Hepatocyte (in vitro differentiated cells): Measurements from ENCODE around the gene SLC4A3. TPM values are rescaled to one million over a fixed set of nuclear protein-coding genes. Genes with fewer than 3 reads are reported as not detected.
"Not testable (repeated sequence)": the region's sequence is repeated elsewhere in the genome, so short reads cannot be mapped to it uniquely, and the experiment has no call there.

ENCODE experiments used
- DNase-seq: peaks from one replicate; pipeline ENCODE4 v3.0.0-alpha.2; 2016; ENCODE audit warnings: low spot score
- H2AFZ ChIP-seq: fragments of 200-600 bp; sonication (generic); 2 replicates; pipeline ENCODE4 v1.6.0; 2016; ENCODE audit warnings: antibody characterized with exemption, mild to moderate bottlenecking
- H3K27ac ChIP-seq: fragments of 200-600 bp; sonication (generic); 2 replicates; pipeline ENCODE4 v1.5.1; 2016; ENCODE audit warnings: mild to moderate bottlenecking
- H3K27me3 ChIP-seq: fragments of 200-600 bp; sonication (generic); 2 replicates; pipeline ENCODE4 v1.6.1; 2016
- H3K36me3 ChIP-seq: fragments of 200-600 bp; sonication (generic); replicated peaks from 2 replicates; pipeline ENCODE4 v1.5.1; 2016; ENCODE audit warnings: low read depth; ENCODE audit not compliant: insufficient read depth
- H3K4me1 ChIP-seq: fragments of 200-600 bp; sonication (generic); 2 replicates; pipeline ENCODE4 v1.5.1; 2016; ENCODE audit warnings: mild to moderate bottlenecking, moderate library complexity; ENCODE audit not compliant: insufficient read depth
- H3K4me2 ChIP-seq: fragments of 200-600 bp; sonication (generic); 2 replicates; pipeline ENCODE4 v1.6.0; 2016
- H3K4me3 ChIP-seq: fragments of 200-600 bp; sonication (generic); 2 replicates; pipeline ENCODE4 v1.5.1; 2016; ENCODE audit warnings: mild to moderate bottlenecking
- H3K79me2 ChIP-seq: fragments of 200-600 bp; sonication (generic); 2 replicates; pipeline ENCODE4 v1.6.0; 2017; ENCODE audit warnings: mild to moderate bottlenecking
- H3K9me2 ChIP-seq: fragments of 200-600 bp; sonication (generic); replicated peaks from 2 replicates; pipeline ENCODE4 v1.6.0; 2017; ENCODE audit warnings: mild to moderate bottlenecking; ENCODE audit not compliant: insufficient read depth
- H3K9me3 ChIP-seq: fragments of 200-600 bp; sonication (generic); 2 replicates; pipeline ENCODE4 v1.5.1; 2016; ENCODE audit warnings: low read depth, mild to moderate bottlenecking
- H4K20me1 ChIP-seq: fragments of 200-600 bp; sonication (generic); 2 replicates; pipeline ENCODE4 v1.6.0; 2016; ENCODE audit warnings: mild to moderate bottlenecking; ENCODE audit not compliant: insufficient read depth, poor library complexity, severe bottlenecking
- CTCF ChIP-seq: fragments of 200-600 bp; sonication (generic); IDR thresholded peaks from 2 replicates; pipeline ENCODE4 v1.5.1; 2016; ENCODE audit warnings: antibody characterized with exemption, mild to moderate bottlenecking; ENCODE audit not compliant: poor library complexity
- EZH2 ChIP-seq: fragments of 200-600 bp; sonication (generic); IDR thresholded peaks from 2 replicates; pipeline ENCODE4 v1.6.1; 2016; ENCODE audit warnings: antibody characterized with exemption, mild to moderate bottlenecking, borderline replicate concordance
- EZH2phosphoT487 ChIP-seq: fragments of 200-600 bp; sonication (generic); IDR thresholded peaks from one replicate; pipeline ENCODE4 v1.6.1; 2018; ENCODE audit warnings: antibody characterized with exemption, mild to moderate bottlenecking, low read depth, moderate library complexity; ENCODE audit not compliant: unreplicated experiment, severe bottlenecking
- WGBS: methylation state at CpG from one replicate; pipeline ENCODE4 v1.1.6; 2016; ENCODE audit warnings: low lambda C conversion rate; ENCODE audit errors: missing lambda C conversion rate; 5-methylcytosine and 5-hydroxymethylcytosine counted together
- polyA plus RNA-seq: library from polyadenylated mRNA; unstranded; fragments of >200 nt; fragmentation: Nextera tagmentation; extraction: Ambion mirVana; gene quantifications from 2 replicates; pipeline ENCODE4 v1.2.1, GENCODE V29; 2016
- total RNA-seq: library from RNA; depleted of rRNA; stranded (reverse); fragments of >200 nt; gene quantifications from 2 replicates; pipeline ENCODE4 v1.2.3, GENCODE V29; 2014

Gene SLC4A3
- total and polyA plus RNA-seq, 2 experiments from 2014 or later: 3.0 to 8.1 TPM

DNA sequence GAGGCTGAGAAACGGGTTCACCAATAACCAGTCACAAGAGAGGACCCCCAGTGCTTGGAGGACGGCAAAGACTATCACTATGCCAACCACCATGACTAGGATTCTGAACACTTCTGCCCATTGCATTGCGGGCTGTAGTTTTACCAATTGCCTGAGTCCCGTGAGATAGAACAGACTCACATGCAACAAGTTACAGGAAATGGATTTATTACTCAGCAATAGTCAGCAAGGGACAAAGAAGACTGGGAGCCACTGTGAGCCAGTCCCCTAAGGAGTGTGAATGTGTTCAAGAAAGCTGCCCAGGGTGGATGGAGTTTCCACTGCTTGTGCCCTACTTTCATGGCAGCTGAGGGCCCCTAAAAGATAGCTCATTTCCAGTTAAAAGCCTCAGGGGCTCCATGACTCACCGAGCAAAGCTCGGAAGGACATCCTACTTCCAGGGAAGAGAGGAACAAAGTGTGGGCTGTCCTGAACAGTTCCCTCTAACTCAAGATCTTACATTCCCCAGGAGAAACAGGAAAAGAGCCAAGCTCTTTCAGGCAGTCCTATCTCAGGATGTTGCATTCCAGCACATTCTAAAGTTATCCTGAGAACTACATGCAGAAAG lies 54.4 kb downstream of the SLC4A3 start:
- WGBS: 78% methylated on average over 6 of the region's 6 CpGs
- DNase-seq: no peak
- H3K4me2 ChIP-seq: no peak overlapping the region
- no peaks in the 10 kb centered on the region for H3K79me2 ChIP-seq
- peak overlapping the region; percentile 86 for H3K27ac ChIP-seq
- H3K4me3 ChIP-seq: no peak overlapping the region
- H3K9me2 ChIP-seq: no peaks in the 10 kb centered on the region
- TF ChIP-seq EZH2 (no peak), CTCF (no peak), EZH2phosphoT487 (no peak)
- no peaks in the 10 kb centered on the region for H3K36me3 ChIP-seq
- H2AFZ ChIP-seq: no peak overlapping the region
- no peaks in the 10 kb centered on the region for H3K9me3 ChIP-seq
- H4K20me1 ChIP-seq: no peaks in the 10 kb centered on the region
- no peaks in the 10 kb centered on the region for H3K4me1 ChIP-seq
- H3K27me3 ChIP-seq: no peaks in the 10 kb centered on the region

DNA sequence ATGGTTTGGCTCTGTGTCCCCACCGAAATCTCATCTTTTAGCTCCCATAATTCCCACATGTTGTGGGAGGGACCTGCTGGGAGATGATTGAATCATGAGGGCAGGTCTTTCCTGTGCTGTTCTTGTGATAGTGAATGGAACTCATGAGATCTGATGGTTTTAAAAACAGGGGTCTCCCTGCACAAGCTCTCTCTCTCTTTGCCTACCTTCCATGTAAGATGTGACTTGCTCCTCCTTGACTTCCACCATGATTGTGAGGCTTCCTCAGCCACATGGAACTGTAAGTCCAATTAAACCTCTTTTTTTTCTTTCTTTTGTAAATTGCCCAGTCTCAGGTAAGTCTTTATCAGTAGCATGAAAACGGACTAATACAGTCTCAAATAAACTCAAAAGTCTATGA lies 56.0 kb downstream of the SLC4A3 start:
- H3K4me2 ChIP-seq, H3K9me2 ChIP-seq, H3K9me3 ChIP-seq, H2AFZ ChIP-seq, DNase-seq, H4K20me1 ChIP-seq, H3K27ac ChIP-seq, H3K79me2 ChIP-seq, H3K4me1 ChIP-seq, H3K36me3 ChIP-seq, H3K4me3 ChIP-seq, H3K27me3 ChIP-seq: not testable (repeated sequence)
- WGBS: 88% methylated on average over 2 of the region's 2 CpGs

- H3K4me2 ChIP-seq: peak overlapping the region; percentile 76
- H3K36me3 ChIP-seq: no peaks in the 10 kb centered on the region
- TF ChIP-seq CTCF (no peak), EZH2 (no peak), EZH2phosphoT487 (no peak)
- no peaks in the 10 kb centered on the region for H3K4me1 ChIP-seq
- H4K20me1 ChIP-seq: no peaks in the 10 kb centered on the region
- 39% methylated on average over 18 of the region's 18 CpGs for WGBS
- H2AFZ ChIP-seq: peak overlapping the region; percentile 86
- H3K27me3 ChIP-seq: no peaks in the 10 kb centered on the region
- DNase-seq: peak; percentile 87
- H3K27ac ChIP-seq: peak overlapping the region; percentile 89
- no peaks in the 10 kb centered on the region for H3K79me2 ChIP-seq
- H3K4me3 ChIP-seq: peak overlapping the region; percentile 51
- no peaks in the 10 kb centered on the region for H3K9me3 ChIP-seq
- no peaks in the 10 kb centered on the region for H3K9me2 ChIP-seq
Observed at GRCh38 chr2:219684721-219685689, 57.6 kb downstream of the SLC4A3 start.

DNA sequence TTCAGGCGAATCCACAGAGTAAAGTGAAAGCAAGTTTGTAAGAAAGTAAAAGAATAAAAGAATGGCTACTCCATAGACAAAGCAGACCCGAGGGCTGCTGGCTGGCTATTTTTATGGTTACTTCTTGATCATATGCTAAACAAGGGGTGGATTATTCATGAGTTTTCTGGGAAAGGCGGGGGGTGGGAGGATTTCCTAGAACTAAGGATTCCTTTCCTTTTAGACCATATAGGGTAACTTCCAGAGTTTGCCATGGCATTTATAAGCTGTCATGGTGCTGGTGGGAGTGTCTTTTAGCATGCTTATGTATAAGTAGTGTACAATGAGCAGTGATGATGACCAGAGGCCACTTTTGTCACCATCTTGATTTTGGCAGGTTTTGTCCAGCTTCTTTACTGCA lies 59.8 kb downstream of the SLC4A3 start:
- Histone ChIP-seq H3K27ac (no peak overlapping the region), H3K79me2 (no peaks in the 10 kb centered on the region), H3K9me2 (no peaks in the 10 kb centered on the region)

More for the DNA sequence above, 59.8 kb downstream of the SLC4A3 start:
- Histone ChIP-seq H3K4me2 (no peak overlapping the region), H4K20me1 (no peaks in the 10 kb centered on the region), H3K4me3 (no peak overlapping the region), H3K4me1 (no peaks in the 10 kb centered on the region), H3K27me3 (no peaks in the 10 kb centered on the region), H2AFZ (no peak overlapping the region), H3K9me3 (no peaks in the 10 kb centered on the region), H3K36me3 (no peaks in the 10 kb centered on the region)
- WGBS: 80% methylated on average over 3 of the region's 3 CpGs
- no peak for TF ChIP-seq CTCF
- no peak for TF ChIP-seq EZH2
- no peak for TF ChIP-seq EZH2phosphoT487
- no peak for DNase-seq
